ENCODE data around the gene HLA-DOA. TPM values are rescaled to one million over a fixed set of nuclear protein-coding genes. Genes with fewer than 3 reads are reported as not detected.
A peak's percentile ranks its signal among the peaks of the same experiment; 100 is the strongest.

HLA-DOA gene
- total RNA-seq, 6 experiments from 2014 or later = 0.37 to 3.3 (median 1.2) TPM

DNA sequence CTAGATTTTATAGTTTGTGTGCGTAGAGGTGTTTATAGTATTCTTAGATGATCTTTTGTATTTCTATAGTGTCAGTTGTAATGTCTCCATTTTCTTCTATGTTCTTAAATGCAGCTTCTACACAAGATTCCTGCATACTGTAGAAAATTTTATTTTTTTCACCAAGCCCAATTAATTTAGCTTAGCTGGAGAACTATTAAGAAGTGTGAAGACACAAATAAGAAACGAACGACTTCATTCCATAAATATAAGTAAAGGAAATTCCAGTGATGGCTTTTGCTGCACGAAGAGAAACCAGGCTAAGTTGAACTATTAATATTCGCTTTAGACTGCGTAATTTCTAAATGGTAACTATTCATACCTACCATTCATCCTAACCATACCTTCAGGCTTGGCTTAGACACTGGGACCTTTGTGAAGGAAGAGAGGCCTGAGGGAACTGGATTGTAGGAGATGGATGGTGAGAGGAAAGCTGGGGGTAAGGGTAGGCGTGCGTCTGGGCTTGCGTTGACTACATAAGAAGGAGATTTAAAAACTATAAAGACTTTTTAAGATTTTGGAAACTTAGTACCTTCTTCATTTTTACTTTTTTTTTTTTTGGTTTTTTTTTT lies 15.9 kb downstream of the HLA-DOA start:
- intact Hi-C loops (cut with DNase I) = no loop called here
- no peak overlapping the region for H3K27ac ChIP-seq
- H3K27me3 ChIP-seq = no peaks in the 10 kb centered on the region
- no peaks in the 10 kb centered on the region for H3K36me3 ChIP-seq
- 74% methylated on average over 9 of the region's 9 CpGs for WGBS (ENCODE audit: insufficient coverage, low coverage, low lambda C conversion rate, missing lambda C conversion rate)
- no peak overlapping the region for H3K4me3 ChIP-seq
- TF ChIP-seq, protein P1, sequence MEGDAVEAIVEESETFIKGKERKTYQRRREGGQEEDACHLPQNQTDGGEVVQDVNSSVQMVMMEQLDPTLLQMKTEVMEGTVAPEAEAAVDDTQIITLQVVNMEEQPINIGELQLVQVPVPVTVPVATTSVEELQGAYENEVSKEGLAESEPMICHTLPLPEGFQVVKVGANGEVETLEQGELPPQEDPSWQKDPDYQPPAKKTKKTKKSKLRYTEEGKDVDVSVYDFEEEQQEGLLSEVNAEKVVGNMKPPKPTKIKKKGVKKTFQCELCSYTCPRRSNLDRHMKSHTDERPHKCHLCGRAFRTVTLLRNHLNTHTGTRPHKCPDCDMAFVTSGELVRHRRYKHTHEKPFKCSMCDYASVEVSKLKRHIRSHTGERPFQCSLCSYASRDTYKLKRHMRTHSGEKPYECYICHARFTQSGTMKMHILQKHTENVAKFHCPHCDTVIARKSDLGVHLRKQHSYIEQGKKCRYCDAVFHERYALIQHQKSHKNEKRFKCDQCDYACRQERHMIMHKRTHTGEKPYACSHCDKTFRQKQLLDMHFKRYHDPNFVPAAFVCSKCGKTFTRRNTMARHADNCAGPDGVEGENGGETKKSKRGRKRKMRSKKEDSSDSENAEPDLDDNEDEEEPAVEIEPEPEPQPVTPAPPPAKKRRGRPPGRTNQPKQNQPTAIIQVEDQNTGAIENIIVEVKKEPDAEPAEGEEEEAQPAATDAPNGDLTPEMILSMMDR (IDR thresholded peaks at IDR 0.05) = no peak
- TF ChIP-seq POLR2A (IDR thresholded peaks at IDR 0.05) = no peak
- ATAC-seq = no peak
- DNase-seq = no peak
- H3K4me1 ChIP-seq = no peaks in the 10 kb centered on the region
- no peaks in the 10 kb centered on the region for H3K9me3 ChIP-seq

DNA sequence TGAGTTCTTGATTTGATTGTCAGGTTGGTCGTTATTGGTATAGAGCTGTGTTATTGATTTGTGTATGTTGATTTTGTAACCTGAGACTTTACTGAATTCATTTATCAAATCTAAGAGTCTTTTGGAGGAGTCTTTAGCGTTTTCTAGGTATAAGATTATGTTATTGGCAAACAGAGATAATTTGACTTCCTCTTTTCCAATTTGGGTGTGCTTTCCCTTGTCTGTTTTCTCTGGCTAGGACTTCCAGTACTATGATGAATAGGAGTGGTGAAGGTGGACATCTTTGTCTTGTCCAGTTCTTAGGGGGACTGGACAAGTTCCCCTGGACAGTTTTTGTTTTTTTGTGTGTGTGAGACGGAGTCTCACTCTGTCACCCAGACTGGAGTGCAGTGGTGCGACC lies 17.4 kb downstream of the HLA-DOA start:
- intact Hi-C loops (cut with DNase I) = no loop called here
- Histone ChIP-seq H3K27ac (no peak overlapping the region), H3K36me3 (no peaks in the 10 kb centered on the region), H3K4me1 (no peaks in the 10 kb centered on the region), H3K9me3 (no peaks in the 10 kb centered on the region), H3K27me3 (no peaks in the 10 kb centered on the region), H3K4me3 (no peak overlapping the region)
- WGBS (ENCODE audit: insufficient coverage, low coverage, low lambda C conversion rate, missing lambda C conversion rate) = 48% methylated on average over 4 of the region's 4 CpGs
- TF ChIP-seq, protein P1 (IDR thresholded peaks at IDR 0.05) = no peak
- no peak for TF ChIP-seq POLR2A (IDR thresholded peaks at IDR 0.05)
- no peak for DNase-seq
- no peak for ATAC-seq

DNA sequence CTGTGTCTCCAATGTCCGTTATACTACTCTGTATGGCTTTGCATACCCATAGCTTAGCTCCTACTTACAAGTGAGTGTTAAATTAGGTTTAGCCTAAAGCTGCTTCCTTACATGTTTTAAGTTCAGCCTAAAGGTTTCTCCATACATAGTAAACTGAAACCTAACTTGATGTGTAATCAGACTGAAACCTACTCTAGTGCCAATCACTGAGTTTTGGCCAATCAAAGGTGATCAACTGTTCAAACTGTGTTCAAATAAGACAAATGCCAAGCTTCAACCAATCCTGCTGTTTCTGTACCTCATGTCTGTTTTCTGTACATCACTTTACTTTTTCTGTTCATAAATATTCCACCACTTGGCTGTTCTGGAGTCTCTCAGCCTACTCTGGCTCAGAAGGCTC lies 20.0 kb downstream of the HLA-DOA start:
- H3K27ac ChIP-seq = no peak overlapping the region
- H3K4me3 ChIP-seq = no peak overlapping the region
- DNase-seq (no peak), ATAC-seq (no peak)
- WGBS (ENCODE audit: insufficient coverage, low coverage, low lambda C conversion rate, missing lambda C conversion rate) = 40% methylated on average over 1 of the region's 1 CpG
- no peaks in the 10 kb centered on the region for H3K27me3 ChIP-seq
- peaks cover 0 to 4% (median 0%) of the 10 kb centered on the region in 4 donors for H3K4me1 ChIP-seq
- intact Hi-C loops (cut with DNase I) = no loop called here
- TF ChIP-seq, protein P1 (IDR thresholded peaks at IDR 0.05) = no peak
- no peak for TF ChIP-seq POLR2A (IDR thresholded peaks at IDR 0.05)
- H3K36me3 ChIP-seq = no peaks in the 10 kb centered on the region
- no peaks in the 10 kb centered on the region for H3K9me3 ChIP-seq

DNA sequence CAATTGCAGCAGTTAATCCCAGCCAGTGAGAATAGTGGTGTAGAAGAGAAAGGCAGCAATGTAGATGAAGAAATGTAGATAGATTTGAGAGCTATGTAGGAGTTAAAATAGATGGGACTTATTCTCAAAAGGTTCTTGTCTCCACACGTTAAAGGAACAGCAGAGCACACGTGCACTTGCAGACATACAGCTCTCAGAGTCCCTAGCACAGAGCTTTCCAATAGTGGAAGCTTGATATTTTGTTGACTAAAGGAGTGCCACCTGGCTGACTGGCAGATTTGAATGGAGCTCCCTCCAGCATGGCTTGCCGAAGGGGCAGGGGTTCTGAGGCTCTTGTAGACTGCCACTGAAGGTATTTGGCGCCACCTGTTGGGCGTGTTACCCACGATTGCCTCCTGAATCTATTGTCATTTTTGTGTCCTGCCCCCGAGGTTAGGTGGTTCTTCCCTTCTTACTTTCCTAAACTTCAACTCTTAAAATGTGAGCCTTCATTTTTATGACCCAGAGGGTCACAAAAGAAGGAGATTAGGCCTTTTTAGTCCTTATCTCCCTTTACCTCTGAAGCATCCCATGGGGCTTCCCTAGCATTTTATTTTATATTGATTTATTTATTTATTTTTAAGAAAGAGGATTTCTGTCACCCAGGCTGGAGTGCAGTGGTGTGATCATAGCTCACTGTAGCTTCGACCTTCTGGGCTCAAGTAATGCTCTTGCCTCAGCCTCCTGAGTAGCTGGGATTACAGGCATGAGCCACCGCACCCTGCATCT lies 24.6 kb downstream of the HLA-DOA start:
- no peaks in the 10 kb centered on the region for H3K9me3 ChIP-seq
- H3K4me1 ChIP-seq = peaks cover 0 to 22% (median 5%) of the 10 kb centered on the region in 4 donors
- TF ChIP-seq, protein P1 (IDR thresholded peaks at IDR 0.05) = peak; percentile 82 to 93 (median 90)
- no peak for TF ChIP-seq POLR2A (IDR thresholded peaks at IDR 0.05)
- H3K4me3 ChIP-seq = no peak overlapping the region
- DNase-seq (peak; percentile 89 to 92 (median 91)), ATAC-seq (peak; percentile 90 to 97 (median 93))
- WGBS (ENCODE audit: insufficient coverage, low coverage, low lambda C conversion rate, missing lambda C conversion rate) = 11% methylated on average over 9 of the region's 9 CpGs
- peaks cover 11 to 27% (median 19%) of the 10 kb centered on the region in 4 donors for H3K36me3 ChIP-seq
- no peaks in the 10 kb centered on the region for H3K27me3 ChIP-seq
- intact Hi-C loops (cut with DNase I) = no loop called here
- no peak overlapping the region for H3K27ac ChIP-seq

All from right lobe of liver (tissue), 6 donors.